Astrocyte of the cerebellum (primary cell): ENCODE measurements around the gene STAP2.

ENCODE experiments used
- DNase-seq: peaks from one replicate; pipeline ENCODE4 v3.0.0-alpha.2; 2011; ENCODE audit warnings: low read depth
- H3K4me3 ChIP-seq: 2 replicates; pipeline ENCODE4 v1.5.1; 2011; ENCODE audit warnings: mild to moderate bottlenecking, low read depth, low read length, moderate library complexity
- CTCF ChIP-seq: IDR thresholded peaks from 2 replicates; pipeline ENCODE4 v1.5.1; 2012; ENCODE audit warnings: low read length, low read depth, moderate library complexity, mild to moderate bottlenecking; ENCODE audit errors: missing control alignments
- in situ Hi-C: cut with HindIII; loops from 2 replicates; pipeline ENCODE4 v1.10.0; 2017; ENCODE audit warnings: low sequenced_read_pairs

STAP2 gene

GRCh38 chr19:4378886-4379285, 40.3 kb upstream of the STAP2 start:
- no peak for DNase-seq
- in situ Hi-C loops: no loop called here
- TF ChIP-seq CTCF: no peak
- no peak overlapping the region for H3K4me3 ChIP-seq

- H3K4me3 ChIP-seq: no peak overlapping the region
- no peak for TF ChIP-seq CTCF
- in situ Hi-C loops: no loop called here
- no peak for DNase-seq
Measured at GRCh38 chr19:4376991-4377781, 38.6 kb upstream of the STAP2 start.

DNA sequence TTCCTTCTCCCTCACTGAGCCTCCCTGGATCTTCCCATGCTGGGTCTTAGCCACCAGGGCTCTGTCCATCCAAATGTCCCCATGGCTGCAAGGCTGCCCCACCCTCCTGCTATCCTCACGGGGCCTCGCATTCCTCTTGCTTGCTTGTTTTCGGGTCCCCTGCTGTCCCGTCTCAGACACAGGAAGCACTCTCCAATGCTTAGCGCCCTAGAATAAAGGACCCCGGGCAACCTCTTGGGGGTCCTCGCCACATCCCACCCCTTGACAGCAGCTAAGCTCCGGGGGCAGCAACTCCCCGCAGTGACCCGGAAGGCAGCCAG, 38.0 kb upstream of the STAP2 start:
- no peak for DNase-seq
- in situ Hi-C loops: no loop called here
- no peak overlapping the region for H3K4me3 ChIP-seq
- no peak for TF ChIP-seq CTCF

GRCh38 chr19:4376028-4376670, 37.5 kb upstream of the STAP2 start:
- no peak overlapping the region for H3K4me3 ChIP-seq
- in situ Hi-C loops: no loop called here
- DNase-seq: no peak
- no peak for TF ChIP-seq CTCF

DNA sequence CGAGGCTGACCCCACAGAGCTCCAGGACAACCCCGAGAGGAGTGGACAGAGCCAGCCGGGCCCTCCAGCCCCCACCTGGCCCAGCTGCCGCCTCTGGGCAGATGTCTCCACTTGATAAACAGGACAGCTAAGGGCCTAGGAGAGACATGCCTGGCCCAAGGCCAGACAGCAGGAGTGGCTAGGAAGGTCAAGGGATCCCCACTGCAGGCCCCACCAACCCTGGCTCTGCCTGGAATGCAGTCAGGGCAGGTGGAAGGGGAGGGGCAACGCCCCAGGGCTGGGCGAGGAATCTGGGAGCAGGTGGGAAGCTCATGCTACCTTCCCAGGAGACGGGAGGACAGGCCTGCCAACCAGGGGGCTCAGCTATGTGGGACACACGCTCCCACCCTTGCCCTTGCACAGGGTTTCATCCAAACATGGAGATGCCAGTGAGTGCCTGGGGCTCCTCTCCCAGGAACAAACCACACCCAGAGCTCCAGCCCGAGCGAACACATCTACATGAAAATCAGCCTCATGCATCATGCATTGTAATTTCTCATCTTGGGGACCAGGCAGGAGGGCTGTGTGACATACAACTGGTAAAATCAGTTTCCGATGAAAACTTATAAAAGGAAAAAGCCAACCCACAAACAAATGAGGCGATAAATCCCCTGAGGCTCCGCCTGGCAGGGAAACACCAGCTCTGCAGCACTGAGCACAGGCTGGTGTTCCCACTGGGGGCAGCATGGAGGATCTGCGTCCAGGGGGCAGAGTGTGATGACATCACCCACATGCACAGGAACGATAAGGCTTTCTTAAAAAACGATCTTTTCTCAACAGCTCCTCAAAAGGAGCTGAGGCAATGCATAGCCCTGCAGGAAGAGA, 36.8 kb upstream of the STAP2 start:
- no peak overlapping the region for H3K4me3 ChIP-seq
- peak; percentile 63 for TF ChIP-seq CTCF
- peak; percentile 46 for DNase-seq
- in situ Hi-C loops: no loop called here

DNA sequence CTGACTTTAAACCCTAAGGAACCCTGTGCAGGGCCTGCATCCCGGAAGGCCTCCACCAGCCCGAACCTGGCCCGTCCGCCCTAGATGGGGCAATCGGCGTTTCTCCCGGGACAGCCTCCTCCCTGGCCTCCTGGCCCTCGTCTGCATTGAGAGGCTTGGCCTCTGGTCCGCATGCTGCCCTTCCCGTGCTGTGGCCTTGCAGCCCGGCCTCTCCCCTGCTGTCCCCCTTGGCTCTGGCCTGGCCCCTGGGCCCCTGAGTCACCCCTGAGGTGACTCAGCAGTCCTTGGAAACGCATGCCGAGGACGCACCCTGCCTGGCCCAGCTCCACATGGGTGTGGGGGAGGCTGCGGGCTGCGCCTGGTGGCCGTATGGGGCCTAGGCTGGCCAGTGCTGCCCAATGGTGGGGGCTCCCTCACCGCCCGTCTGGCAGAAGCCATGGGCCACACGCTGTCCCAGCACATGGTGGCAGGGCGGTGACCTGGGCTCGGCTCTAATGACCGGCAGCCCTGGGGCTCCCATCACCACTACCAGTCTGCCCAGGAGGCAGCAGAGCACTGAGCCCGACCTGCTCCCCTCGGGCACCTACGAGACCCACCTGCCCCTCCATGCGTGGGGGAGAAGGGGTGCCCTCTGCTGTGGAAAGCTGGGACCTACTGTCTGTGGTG, 36.0 kb upstream of the STAP2 start:
- no peak for TF ChIP-seq CTCF
- no peak overlapping the region for H3K4me3 ChIP-seq
- in situ Hi-C loops: no loop called here
- no peak for DNase-seq
